Nephron progenitor cell (in vitro differentiated cells): ENCODE results near the gene LRRC3C.

Source experiments
- DNase-seq: peaks from one replicate; pipeline ENCODE4 v3.0.0; 2021
- H3K27ac Mint-ChIP-seq: 2 replicates; pipeline ENCODE4 v1.8.0; 2021; ENCODE audit warnings: mild to moderate bottlenecking, moderate library complexity, mixed read lengths
- H3K27me3 Mint-ChIP-seq: 2 replicates; pipeline ENCODE4 v1.8.0; 2021; ENCODE audit warnings: mild to moderate bottlenecking, low read depth, mixed read lengths; ENCODE audit not compliant: poor library complexity
- H3K36me3 Mint-ChIP-seq: 2 replicates; pipeline ENCODE4 v1.8.0; 2021; ENCODE audit warnings: low read depth, mixed read lengths
- H3K4me1 Mint-ChIP-seq: 2 replicates; pipeline ENCODE4 v1.8.0; 2021; ENCODE audit warnings: mixed read lengths
- H3K4me3 Mint-ChIP-seq: 2 replicates; pipeline ENCODE4 v1.8.0; 2021; ENCODE audit warnings: mild to moderate bottlenecking, moderate library complexity, mixed read lengths
- H3K9me3 Mint-ChIP-seq: 2 replicates; pipeline ENCODE4 v1.8.0; 2021; ENCODE audit warnings: mild to moderate bottlenecking, moderate library complexity, mixed read lengths
- TF ChIP-seq, protein P1 (sequence below): fragments of 200-600 bp; sonication (generic); IDR thresholded peaks from 2 replicates; pipeline ENCODE4 v1.5.0; 2021; ENCODE audit warnings: antibody characterized with exemption

Gene LRRC3C

DNA sequence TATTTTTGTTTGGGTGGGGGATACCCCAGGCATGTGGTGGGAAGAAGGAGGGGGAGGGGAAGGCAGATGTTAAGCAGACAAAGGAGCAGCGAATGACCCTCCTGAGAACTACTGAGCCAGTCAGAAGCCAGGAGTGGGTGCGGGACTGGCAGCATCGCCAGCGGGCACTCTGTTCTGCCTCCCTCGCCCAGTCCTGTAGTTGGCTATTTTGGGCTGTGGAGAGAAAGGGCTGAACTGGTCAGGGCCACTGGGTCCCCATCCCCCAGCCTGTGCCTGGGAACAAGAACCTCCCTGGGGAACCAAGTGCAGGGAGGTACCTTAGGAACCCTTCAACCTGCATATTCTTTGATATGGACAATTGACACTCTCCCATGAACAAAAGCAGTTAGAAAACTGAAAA, 6.4 kb downstream of the LRRC3C start:
- Mint-ChIP-seq H3K27ac (peak overlapping the region; percentile 90), H3K27me3 (peaks cover 11% of the 10 kb centered on the region), H3K4me1 (peaks cover 56% of the 10 kb centered on the region), H3K36me3 (no peaks in the 10 kb centered on the region), H3K4me3 (no peak overlapping the region), H3K9me3 (peaks cover 4% of the 10 kb centered on the region)
- DNase-seq, result no peak
- TF ChIP-seq, protein P1, sequence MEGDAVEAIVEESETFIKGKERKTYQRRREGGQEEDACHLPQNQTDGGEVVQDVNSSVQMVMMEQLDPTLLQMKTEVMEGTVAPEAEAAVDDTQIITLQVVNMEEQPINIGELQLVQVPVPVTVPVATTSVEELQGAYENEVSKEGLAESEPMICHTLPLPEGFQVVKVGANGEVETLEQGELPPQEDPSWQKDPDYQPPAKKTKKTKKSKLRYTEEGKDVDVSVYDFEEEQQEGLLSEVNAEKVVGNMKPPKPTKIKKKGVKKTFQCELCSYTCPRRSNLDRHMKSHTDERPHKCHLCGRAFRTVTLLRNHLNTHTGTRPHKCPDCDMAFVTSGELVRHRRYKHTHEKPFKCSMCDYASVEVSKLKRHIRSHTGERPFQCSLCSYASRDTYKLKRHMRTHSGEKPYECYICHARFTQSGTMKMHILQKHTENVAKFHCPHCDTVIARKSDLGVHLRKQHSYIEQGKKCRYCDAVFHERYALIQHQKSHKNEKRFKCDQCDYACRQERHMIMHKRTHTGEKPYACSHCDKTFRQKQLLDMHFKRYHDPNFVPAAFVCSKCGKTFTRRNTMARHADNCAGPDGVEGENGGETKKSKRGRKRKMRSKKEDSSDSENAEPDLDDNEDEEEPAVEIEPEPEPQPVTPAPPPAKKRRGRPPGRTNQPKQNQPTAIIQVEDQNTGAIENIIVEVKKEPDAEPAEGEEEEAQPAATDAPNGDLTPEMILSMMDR, result no peak

- H3K27ac Mint-ChIP-seq, result peak overlapping the region; percentile 90
- no peaks in the 10 kb centered on the region for H3K36me3 Mint-ChIP-seq
- H3K9me3 Mint-ChIP-seq, result peaks cover 4% of the 10 kb centered on the region
- H3K4me3 Mint-ChIP-seq, result no peak overlapping the region
- H3K27me3 Mint-ChIP-seq, result peaks cover 11% of the 10 kb centered on the region
- no peak for DNase-seq
- H3K4me1 Mint-ChIP-seq, result peaks cover 60% of the 10 kb centered on the region
- TF ChIP-seq, protein P1, result no peak
Observed at GRCh38 chr17:39934324-39934723, 6.8 kb downstream of the LRRC3C start.

GRCh38 chr17:39935909-39936308, 8.4 kb downstream of the LRRC3C start:
- Mint-ChIP-seq H3K36me3 (no peaks in the 10 kb centered on the region), H3K27ac (peak overlapping the region; percentile 62), H3K27me3 (peaks cover 11% of the 10 kb centered on the region), H3K9me3 (peaks cover 4% of the 10 kb centered on the region), H3K4me3 (no peak overlapping the region), H3K4me1 (peaks cover 72% of the 10 kb centered on the region)
- TF ChIP-seq, protein P1, result no peak
- no peak for DNase-seq

DNA sequence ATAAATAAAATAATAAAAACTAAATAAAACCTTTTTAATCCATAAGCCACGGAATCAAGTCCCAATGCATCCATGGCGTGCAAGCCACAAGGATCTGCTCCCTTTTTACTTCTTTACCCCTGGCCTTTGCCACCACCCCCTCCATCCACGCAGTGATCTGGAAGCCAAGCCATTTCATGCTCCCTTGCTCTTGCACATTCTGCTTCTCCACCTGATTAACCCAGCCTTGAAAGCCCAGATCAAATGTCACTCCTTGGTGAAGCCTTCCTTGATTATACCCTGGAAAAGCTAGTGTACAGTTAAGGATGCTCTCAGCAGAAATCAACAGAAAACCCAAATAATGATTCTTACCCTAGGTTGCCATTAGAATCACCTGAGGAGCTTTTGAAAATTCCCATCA, 9.9 kb downstream of the LRRC3C start:
- H3K36me3 Mint-ChIP-seq, result no peaks in the 10 kb centered on the region
- TF ChIP-seq, protein P1, result no peak
- H3K4me1 Mint-ChIP-seq, result peaks cover 86% of the 10 kb centered on the region
- peaks cover 4% of the 10 kb centered on the region for H3K9me3 Mint-ChIP-seq
- H3K27ac Mint-ChIP-seq, result peak overlapping the region; percentile 62
- peaks cover 8% of the 10 kb centered on the region for H3K27me3 Mint-ChIP-seq
- DNase-seq, result peak; percentile 24
- H3K4me3 Mint-ChIP-seq, result no peak overlapping the region

- H3K4me1 Mint-ChIP-seq, result peaks cover 84% of the 10 kb centered on the region
- peaks cover under 1% of the 10 kb centered on the region for H3K9me3 Mint-ChIP-seq
- H3K36me3 Mint-ChIP-seq, result no peaks in the 10 kb centered on the region
- H3K27ac Mint-ChIP-seq, result no peak overlapping the region
- H3K27me3 Mint-ChIP-seq, result peaks cover 13% of the 10 kb centered on the region
- no peak for DNase-seq
- TF ChIP-seq, protein P1, result no peak
- H3K4me3 Mint-ChIP-seq, result peak overlapping the region; percentile 36
Observed at GRCh38 chr17:39938140-39938869, 10.8 kb downstream of the LRRC3C start.

DNA sequence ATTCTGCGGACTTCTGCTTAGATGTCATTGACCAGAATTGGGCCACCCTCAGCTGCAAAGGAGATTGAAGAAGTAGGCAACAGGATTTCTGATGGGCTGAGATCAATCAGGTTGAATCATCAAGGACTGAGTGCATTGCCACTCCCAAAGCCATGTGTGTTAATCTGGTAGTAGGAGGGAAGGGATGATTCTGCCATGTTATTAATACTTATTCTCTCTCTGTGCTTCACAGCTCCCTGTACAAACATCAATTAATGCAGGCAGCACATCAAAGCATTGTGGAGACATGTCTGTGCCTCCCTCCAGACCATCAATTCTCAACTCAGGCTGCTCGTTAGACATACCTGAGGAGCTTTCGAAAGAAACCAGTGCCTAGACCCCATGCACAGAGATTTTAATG, 11.6 kb downstream of the LRRC3C start:
- peaks cover 76% of the 10 kb centered on the region for H3K4me1 Mint-ChIP-seq
- no peak overlapping the region for H3K4me3 Mint-ChIP-seq
- H3K36me3 Mint-ChIP-seq, result no peaks in the 10 kb centered on the region
- no peaks in the 10 kb centered on the region for H3K9me3 Mint-ChIP-seq
- peaks cover 13% of the 10 kb centered on the region for H3K27me3 Mint-ChIP-seq
- DNase-seq, result no peak
- TF ChIP-seq, protein P1, result no peak
- H3K27ac Mint-ChIP-seq, result no peak overlapping the region
